ENCODE data around the gene FBF1.

The FBF1 gene

DNA sequence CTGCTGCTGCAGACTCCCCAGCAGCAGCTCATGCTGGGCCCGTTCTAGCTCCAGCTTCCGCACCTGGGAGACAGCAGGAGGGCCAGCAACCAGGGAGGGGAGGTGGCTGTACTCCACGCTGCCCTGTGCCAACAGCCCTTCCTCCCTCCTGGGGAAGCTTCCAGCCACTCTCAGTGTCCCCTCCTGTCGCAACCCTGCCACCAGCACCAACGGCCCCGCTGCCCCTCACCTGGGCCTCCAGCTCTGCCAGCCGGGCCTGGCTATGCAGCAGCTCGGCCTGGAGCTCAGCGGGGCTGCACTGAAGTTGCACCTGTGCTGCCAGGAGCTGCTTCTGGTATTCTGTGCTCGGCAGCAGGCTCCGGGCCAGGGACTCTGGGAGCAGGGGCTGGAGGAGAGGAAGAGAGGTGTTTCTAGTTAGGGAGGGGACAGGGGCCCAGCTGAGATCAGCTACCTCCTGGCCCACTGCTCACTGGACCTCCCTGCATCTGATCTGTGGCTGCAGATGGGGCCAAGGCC lies 20.7 kb downstream of the FBF1 start:
- TF ChIP-seq, protein P1, sequence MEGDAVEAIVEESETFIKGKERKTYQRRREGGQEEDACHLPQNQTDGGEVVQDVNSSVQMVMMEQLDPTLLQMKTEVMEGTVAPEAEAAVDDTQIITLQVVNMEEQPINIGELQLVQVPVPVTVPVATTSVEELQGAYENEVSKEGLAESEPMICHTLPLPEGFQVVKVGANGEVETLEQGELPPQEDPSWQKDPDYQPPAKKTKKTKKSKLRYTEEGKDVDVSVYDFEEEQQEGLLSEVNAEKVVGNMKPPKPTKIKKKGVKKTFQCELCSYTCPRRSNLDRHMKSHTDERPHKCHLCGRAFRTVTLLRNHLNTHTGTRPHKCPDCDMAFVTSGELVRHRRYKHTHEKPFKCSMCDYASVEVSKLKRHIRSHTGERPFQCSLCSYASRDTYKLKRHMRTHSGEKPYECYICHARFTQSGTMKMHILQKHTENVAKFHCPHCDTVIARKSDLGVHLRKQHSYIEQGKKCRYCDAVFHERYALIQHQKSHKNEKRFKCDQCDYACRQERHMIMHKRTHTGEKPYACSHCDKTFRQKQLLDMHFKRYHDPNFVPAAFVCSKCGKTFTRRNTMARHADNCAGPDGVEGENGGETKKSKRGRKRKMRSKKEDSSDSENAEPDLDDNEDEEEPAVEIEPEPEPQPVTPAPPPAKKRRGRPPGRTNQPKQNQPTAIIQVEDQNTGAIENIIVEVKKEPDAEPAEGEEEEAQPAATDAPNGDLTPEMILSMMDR (IDR thresholded peaks at IDR 0.05; ENCODE audit: unreplicated experiment in 3 of 3) = no peak
- H3K9me3 Mint-ChIP-seq = no peaks in the 10 kb centered on the region
- H3K27me3 Mint-ChIP-seq (ENCODE audit: low read depth) = no peaks in the 10 kb centered on the region
- peaks cover 5% of the 10 kb centered on the region for H3K4me1 Mint-ChIP-seq
- no peak overlapping the region for H3K4me3 Mint-ChIP-seq
- H3K27ac Mint-ChIP-seq = no peak overlapping the region
- H3K36me3 Mint-ChIP-seq (ENCODE audit: low read depth) = peaks cover 4% of the 10 kb centered on the region

DNA sequence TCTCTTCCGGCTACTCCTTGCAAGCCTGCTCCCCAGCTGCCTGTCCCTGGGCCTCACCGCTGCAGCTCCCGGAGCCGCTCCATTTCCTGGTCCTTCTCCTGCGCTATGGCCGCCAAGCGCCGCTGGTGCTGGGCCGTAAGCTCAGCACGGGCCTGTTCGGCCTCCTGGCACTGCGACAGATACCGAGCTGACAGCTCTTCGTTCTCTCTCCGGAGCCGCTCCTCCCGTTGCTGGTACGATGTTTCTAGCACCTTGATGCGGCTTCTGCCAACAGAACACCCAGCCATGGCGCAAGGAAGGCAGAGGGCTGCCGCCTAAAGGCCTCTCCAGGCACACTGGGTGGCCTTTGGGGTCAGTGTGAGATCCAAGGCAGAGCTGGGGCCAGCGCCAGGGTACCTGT lies 21.2 kb downstream of the FBF1 start:
- H3K4me3 Mint-ChIP-seq = no peak overlapping the region
- TF ChIP-seq, protein P1 (IDR thresholded peaks at IDR 0.05; ENCODE audit: unreplicated experiment in 3 of 3) = no peak
- no peaks in the 10 kb centered on the region for H3K9me3 Mint-ChIP-seq
- no peaks in the 10 kb centered on the region for H3K27me3 Mint-ChIP-seq (ENCODE audit: low read depth)
- peaks cover 5% of the 10 kb centered on the region for H3K4me1 Mint-ChIP-seq
- no peak overlapping the region for H3K27ac Mint-ChIP-seq
- peaks cover 4% of the 10 kb centered on the region for H3K36me3 Mint-ChIP-seq (ENCODE audit: low read depth)

DNA sequence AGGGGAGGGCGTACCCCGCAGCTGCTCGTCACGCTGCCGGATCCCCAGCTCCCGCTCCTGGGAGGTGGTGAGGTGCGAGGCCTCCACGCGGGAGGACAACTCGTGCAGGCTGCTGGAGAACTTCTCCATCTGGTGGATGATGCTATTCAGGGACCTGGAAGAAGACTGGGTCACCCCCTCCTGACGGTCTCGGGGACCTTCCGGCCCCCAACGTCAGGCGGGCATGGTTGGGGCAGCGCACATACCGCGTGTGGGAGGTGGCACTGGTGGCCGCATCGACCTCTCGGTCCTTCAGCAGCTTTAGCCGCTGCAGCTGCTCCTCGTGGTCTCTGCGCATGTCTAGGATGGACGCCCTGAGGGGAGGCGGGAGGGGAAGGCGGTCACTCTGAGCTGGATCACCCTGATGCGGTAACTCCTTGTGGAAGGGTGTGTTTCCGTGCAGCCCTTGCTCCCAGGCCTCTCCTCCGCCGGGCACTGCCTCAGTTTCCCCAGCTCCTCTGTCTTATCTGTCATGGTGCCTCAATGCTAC lies 22.9 kb downstream of the FBF1 start:
- Mint-ChIP-seq H3K36me3 (ENCODE audit: low read depth) (peaks cover 4% of the 10 kb centered on the region), H3K9me3 (no peaks in the 10 kb centered on the region), H3K27me3 (ENCODE audit: low read depth) (no peaks in the 10 kb centered on the region), H3K4me1 (peaks cover 5% of the 10 kb centered on the region), H3K4me3 (no peak overlapping the region), H3K27ac (no peak overlapping the region)
- TF ChIP-seq, protein P1 (IDR thresholded peaks at IDR 0.05; ENCODE audit: unreplicated experiment in 3 of 3) = no peak

DNA sequence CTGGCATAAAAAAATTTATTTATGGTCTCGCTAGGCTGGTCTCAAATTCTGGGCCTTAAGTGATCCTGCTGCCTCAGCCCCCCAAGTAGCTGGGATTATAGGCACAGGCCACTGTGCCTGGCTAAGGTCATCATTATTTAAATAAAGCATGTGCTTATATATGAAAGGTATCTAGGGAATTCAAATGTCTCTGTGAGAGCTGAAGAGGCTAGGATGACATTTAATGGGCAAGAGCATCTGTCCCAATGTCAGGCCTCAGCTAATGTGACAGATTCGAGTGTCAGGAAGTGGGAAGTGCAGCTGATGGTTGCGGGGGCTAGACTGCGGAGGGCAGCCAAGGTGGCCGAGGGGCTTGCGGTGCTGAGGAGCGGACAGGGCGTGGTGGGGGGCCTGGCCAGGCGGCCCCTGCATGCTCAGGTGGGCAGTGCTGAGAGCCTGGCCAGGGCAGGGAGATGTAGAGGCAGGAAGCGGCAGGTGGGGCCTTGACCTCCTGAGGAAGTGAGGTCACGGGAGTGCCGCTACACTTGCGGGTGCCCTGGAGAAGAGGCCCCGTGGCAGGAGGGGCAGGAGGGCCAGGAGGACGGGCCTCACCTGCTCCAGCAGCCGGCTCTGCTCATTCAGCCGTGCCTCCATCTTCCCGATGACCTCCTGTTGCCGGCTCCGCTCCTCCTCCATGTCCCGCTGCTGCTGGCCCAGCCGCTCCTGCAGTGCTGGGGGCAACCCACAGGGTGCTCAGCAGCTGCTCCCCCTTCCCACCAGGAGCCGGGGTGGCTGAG lies 23.5 kb downstream of the FBF1 start:
- TF ChIP-seq, protein P1 (IDR thresholded peaks at IDR 0.05; ENCODE audit: unreplicated experiment in 3 of 3) = no peak
- H3K9me3 Mint-ChIP-seq = no peaks in the 10 kb centered on the region
- peaks cover 4% of the 10 kb centered on the region for H3K36me3 Mint-ChIP-seq (ENCODE audit: low read depth)
- no peaks in the 10 kb centered on the region for H3K27me3 Mint-ChIP-seq (ENCODE audit: low read depth)
- H3K4me3 Mint-ChIP-seq = no peak overlapping the region
- H3K27ac Mint-ChIP-seq = peak overlapping the region in 2 of 3 experiments; percentile 6 to 74
- H3K4me1 Mint-ChIP-seq = peaks cover 5% of the 10 kb centered on the region

DNA sequence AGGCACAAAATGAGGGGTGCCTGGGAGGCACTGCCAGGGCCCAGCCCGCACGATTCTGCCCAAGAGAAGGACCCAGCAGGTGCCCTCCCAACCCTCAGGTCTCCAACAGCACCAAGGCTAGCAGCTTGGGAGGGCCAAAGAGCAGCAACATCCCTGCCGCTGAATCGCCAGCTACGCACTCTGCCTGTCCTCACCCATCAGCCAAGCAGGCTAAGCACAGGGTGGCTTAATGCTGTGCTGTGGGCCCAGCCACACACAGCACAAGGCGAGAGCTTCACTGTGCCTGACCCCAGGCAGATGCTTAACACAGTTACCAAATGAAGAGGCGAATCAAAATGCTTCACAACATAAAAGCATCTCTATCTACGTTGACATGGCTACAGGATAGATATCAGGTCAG lies 25.6 kb downstream of the FBF1 start:
- peaks cover 4% of the 10 kb centered on the region for H3K36me3 Mint-ChIP-seq (ENCODE audit: low read depth)
- no peak overlapping the region for H3K27ac Mint-ChIP-seq
- H3K9me3 Mint-ChIP-seq = no peaks in the 10 kb centered on the region
- no peaks in the 10 kb centered on the region for H3K27me3 Mint-ChIP-seq (ENCODE audit: low read depth)
- TF ChIP-seq, protein P1 (IDR thresholded peaks at IDR 0.05; ENCODE audit: unreplicated experiment in 3 of 3) = no peak
- H3K4me3 Mint-ChIP-seq = no peak overlapping the region
- peaks cover 5% of the 10 kb centered on the region for H3K4me1 Mint-ChIP-seq

All from nephron (organoid).